ENCODE results near the gene USP17L17. TPM values are rescaled to one million over a fixed set of nuclear protein-coding genes. Genes with fewer than 3 reads are reported as not detected.
"Not testable (repeated sequence)": the region's sequence is repeated elsewhere in the genome, so short reads cannot be mapped to it uniquely, and the experiment has no call there.

USP17L17 gene, protein sequence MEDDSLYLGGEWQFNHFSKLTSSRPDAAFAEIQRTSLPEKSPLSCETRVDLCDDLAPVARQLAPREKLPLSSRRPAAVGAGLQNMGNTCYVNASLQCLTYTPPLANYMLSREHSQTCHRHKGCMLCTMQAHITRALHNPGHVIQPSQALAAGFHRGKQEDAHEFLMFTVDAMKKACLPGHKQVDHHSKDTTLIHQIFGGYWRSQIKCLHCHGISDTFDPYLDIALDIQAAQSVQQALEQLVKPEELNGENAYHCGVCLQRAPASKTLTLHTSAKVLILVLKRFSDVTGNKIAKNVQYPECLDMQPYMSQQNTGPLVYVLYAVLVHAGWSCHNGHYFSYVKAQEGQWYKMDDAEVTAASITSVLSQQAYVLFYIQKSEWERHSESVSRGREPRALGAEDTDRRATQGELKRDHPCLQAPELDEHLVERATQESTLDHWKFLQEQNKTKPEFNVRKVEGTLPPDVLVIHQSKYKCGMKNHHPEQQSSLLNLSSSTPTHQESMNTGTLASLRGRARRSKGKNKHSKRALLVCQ
- not detected in 2 replicates for total RNA-seq (2014; rRNA removed; shearing (Covaris generic))

DNA sequence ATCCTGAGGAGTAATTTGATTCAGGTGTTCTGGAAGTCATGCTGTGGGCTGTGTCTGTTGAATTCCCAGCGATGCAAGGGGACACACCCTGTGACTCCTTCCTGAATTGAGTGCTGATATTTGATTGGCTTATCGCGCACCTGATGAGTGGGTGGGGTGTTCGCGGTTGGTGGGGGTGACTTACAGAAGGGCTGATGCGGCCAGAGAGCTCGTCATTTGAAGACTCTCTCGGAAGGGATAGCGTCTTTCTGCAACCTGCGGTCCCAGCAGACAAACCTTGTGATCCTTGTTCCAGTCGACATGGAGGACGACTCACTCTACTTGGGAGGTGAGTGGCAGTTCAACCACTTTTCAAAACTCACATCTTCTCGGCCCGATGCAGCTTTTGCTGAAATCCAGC lies at the start of gene USP17L17:
Gene USP17L17 (plus strand): TSS at position 301 of the 400 bp plus-strand sequence. CDS start 0 bp downstream, at position 301.
- DNase-seq (ENCODE audit: low spot score), result not testable (repeated sequence)

DNA sequence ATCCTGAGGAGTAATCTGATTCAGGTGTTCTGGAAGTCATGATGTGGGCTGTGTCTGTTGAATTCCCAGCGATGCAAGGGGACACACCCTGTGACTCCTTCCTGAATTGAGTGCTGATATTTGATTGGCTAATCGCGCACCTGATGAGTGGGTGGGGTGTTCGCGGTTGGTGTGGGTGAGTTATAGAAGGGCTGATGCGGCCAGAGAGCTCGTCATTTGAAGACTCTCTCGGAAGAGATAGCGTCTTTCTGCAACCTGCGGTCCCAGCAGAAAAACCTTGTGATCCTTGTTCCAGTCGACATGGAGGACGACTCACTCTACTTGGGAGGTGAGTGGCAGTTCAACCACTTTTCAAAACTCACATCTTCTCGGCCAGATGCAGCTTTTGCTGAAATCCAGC lies 33.3 kb upstream of the USP17L17 start, which contains the start of gene USP17L10:
Gene USP17L10 (plus strand): TSS at position 301 of the 400 bp plus-strand sequence. CDS start 0 bp downstream, at position 301.
- DNase-seq (ENCODE audit: low spot score), result not testable (repeated sequence)

DNA sequence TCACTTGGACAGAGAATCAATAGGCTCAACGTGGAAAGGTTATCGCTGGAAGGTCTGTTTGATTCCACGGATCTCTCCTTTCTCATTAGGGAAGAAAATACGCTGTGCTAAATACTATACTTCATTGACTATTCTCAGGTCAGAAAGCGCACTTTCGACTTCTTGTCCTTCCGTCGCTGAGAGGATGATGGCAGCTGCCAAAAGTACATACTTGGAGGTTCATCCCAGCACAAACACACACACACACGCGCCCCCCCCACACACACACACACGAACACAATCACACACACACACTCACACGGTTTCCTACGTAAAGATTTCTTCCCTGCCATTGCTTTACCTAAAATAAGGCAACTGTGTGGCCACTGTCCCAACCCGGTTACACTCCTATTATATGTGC lies 29.0 kb upstream of the USP17L17 start:
- DNase-seq (ENCODE audit: low spot score), result not testable (repeated sequence)

DNA sequence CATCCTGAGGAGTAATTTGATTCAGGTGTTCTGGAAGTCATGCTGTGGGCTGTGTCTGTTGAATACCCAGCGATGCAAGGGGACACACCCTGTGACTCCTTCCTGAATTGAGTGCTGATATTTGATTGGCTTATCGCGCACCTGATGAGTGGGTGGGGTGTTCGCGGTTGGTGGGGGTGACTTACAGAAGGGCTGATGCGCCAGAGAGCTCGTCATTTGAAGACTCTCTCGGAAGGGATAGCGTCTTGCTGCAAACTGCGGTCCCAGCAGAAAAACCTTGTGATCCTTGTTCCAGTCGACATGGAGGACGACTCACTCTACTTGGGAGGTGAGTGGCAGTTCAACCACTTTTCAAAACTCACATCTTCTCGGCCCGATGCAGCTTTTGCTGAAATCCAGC lies 28.6 kb upstream of the USP17L17 start, which contains the start of gene USP17L11:
Gene USP17L11 (plus strand): TSS at position 301 of the 400 bp plus-strand sequence. CDS start 0 bp downstream, at position 301.
- DNase-seq (ENCODE audit: low spot score), result not testable (repeated sequence)

DNA sequence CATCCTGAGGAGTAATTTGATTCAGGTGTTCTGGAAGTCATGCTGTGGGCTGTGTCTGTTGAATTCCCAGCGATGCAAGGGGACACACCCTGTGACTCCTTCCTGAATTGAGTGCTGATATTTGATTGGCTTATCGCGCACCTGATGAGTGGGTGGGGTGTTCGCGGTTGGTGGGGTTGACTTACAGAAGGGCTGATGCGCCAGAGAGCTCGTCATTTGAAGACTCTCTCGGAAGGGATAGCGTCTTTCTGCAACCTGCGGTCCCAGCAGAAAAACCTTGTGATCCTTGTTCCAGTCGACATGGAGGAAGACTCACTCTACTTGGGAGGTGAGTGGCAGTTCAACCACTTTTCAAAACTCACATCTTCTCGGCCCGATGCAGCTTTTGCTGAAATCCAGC lies 23.8 kb upstream of the USP17L17 start, which contains the start of gene USP17L12:
Gene USP17L12 (plus strand): TSS at position 301 of the 400 bp plus-strand sequence. CDS start 0 bp downstream, at position 301.
- not testable (repeated sequence) for DNase-seq (ENCODE audit: low spot score)

DNA sequence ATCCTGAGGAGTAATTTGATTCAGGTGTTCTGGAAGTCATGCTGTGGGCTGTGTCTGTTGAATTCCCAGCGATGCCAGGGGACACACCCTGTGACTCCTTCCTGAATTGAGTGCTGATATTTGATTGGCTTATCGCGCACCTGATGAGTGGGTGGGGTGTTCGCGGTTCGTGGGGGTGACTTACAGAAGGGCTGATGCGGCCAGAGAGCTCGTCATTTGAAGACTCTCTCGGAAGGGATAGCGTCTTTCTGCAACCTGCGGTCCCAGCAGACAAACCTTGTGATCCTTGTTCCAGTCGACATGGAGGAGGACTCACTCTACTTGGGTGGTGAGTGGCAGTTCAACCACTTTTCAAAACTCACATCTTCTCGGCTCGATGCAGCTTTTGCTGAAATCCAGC lies 19.1 kb upstream of the USP17L17 start, which contains the start of gene USP17L13:
Gene USP17L13 (plus strand): TSS at position 301 of the 400 bp plus-strand sequence. CDS start 0 bp downstream, at position 301.
- not testable (repeated sequence) for DNase-seq (ENCODE audit: low spot score)

DNA sequence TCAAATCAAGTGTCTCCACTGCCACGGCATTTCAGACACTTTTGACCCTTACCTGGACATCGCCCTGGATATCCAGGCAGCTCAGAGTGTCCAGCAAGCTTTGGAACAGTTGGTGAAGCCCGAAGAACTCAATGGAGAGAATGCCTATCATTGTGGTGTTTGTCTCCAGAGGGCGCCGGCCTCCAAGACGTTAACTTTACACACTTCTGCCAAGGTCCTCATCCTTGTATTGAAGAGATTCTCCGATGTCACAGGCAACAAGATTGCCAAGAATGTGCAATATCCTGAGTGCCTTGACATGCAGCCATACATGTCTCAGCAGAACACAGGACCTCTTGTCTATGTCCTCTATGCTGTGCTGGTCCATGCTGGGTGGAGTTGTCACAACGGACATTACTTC lies 13.4 kb upstream of the USP17L17 start:
- DNase-seq (ENCODE audit: low spot score), result not testable (repeated sequence)

DNA sequence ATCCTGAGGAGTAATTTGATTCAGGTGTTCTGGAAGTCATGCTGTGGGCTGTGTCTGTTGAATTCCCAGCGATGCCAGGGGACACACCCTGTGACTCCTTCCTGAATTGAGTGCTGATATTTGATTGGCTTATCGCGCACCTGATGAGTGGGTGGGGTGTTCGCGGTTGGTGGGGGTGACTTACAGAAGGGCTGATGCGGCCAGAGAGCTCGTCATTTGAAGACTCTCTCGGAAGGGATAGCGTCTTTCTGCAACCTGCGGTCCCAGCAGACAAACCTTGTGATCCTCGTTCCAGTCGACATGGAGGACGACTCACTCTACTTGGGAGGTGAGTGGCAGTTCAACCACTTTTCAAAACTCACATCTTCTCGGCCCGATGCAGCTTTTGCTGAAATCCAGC lies 9.6 kb upstream of the USP17L17 start, which contains the start of gene USP17L15:
Gene USP17L15 (plus strand): TSS at position 301 of the 400 bp plus-strand sequence. CDS start 0 bp downstream, at position 301.
- not testable (repeated sequence) for DNase-seq (ENCODE audit: low spot score)

DNA sequence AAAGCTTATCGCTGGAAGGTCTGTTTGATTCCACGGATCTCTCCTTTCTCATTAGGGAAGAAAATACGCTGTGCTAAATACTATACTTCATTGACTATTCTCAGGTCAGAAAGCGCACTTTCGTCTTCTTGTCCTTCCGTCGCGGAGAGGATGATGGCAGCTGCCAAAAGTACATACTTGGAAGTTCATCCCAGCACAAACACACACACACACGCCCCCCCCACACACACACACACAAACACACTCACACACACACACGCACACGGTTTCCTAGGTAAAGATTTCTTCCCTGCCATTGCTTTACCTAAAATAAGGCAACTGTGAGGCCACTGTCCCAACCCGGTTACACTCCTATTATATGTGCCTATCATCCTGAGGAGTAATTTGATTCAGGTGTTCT lies 5.2 kb upstream of the USP17L17 start:
- DNase-seq (ENCODE audit: low spot score), result peak; percentile 14

DNA sequence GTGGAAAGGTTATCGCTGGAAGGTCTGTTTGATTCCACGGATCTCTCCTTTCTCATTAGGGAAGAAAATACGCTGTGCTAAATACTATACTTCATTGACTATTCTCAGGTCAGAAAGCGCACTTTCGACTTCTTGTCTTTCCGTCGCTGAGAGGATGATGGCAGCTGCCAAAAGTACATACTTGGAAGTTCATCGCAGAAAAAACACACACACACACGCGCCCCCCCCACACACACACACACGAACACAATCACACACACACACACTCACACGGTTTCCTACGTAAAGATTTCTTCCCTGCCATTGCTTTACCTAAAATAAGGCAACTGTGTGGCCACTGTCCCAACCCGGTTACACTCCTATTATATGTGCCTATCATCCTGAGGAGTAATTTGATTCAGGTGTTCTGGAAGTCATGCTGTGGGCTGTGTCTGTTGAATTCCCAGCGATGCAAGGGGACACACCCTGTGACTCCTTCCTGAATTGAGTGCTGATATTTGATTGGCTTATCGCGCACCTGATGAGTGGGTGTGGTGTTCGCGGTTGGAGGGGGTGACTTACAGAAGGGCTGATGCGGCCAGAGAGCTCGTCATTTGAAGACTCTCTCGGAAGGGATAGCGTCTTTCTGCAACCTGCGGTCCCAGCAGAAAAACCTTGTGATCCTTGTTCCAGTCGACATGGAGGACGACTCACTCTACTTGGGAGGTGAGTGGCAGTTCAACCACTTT lies 4.4 kb downstream of the USP17L17 start, which contains the start of gene USP17L18:
Gene USP17L18 (plus strand): TSS at position 678 of the 728 bp plus-strand sequence. CDS start 0 bp downstream, at position 678.
- DNase-seq (ENCODE audit: low spot score), result not testable (repeated sequence)

DNA sequence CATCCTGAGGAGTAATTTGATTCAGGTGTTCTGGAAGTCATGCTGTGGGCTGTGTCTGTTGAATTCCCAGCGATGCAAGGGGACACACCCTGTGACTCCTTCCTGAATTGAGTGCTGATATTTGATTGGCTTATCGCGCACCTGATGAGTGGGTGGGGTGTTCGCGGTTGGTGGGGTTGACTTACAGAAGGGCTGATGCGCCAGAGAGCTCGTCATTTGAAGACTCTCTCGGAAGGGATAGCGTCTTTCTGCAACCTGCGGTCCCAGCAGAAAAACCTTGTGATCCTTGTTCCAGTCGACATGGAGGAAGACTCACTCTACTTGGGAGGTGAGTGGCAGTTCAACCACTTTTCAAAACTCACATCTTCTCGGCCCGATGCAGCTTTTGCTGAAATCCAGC lies 9.4 kb downstream of the USP17L17 start, which contains the start of gene USP17L19:
Gene USP17L19 (plus strand): TSS at position 301 of the 400 bp plus-strand sequence. CDS start 0 bp downstream, at position 301.
- not testable (repeated sequence) for DNase-seq (ENCODE audit: low spot score)

DNA sequence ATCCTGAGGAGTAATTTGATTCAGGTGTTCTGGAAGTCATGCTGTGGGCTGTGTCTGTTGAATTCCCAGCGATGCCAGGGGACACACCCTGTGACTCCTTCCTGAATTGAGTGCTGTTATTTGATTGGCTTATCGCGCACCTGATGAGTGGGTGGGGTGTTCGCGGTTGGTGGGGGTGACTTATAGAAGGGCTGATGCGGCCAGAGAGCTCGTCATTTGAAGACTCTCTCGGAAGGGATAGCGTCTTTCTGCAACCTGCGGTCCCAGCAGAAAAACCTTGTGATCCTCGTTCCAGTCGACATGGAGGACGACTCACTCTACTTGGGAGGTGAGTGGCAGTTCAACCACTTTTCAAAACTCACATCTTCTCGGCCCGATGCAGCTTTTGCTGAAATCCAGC lies 14.1 kb downstream of the USP17L17 start, which contains the start of gene USP17L20:
Gene USP17L20 (plus strand): TSS at position 301 of the 400 bp plus-strand sequence. CDS start 0 bp downstream, at position 301.
- not testable (repeated sequence) for DNase-seq (ENCODE audit: low spot score)

DNA sequence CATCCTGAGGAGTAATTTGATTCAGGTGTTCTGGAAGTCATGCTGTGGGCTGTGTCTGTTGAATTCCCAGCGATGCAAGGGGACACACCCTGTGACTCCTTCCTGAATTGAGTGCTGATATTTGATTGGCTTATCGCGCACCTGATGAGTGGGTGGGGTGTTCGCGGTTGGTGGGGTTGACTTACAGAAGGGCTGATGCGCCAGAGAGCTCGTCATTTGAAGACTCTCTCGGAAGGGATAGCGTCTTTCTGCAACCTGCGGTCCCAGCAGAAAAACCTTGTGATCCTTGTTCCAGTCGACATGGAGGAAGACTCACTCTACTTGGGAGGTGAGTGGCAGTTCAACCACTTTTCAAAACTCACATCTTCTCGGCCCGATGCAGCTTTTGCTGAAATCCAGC lies 18.9 kb downstream of the USP17L17 start, which contains the start of gene USP17L21:
Gene USP17L21 (plus strand): TSS at position 301 of the 400 bp plus-strand sequence. CDS start 0 bp downstream, at position 301.
- DNase-seq (ENCODE audit: low spot score), result not testable (repeated sequence)

DNA sequence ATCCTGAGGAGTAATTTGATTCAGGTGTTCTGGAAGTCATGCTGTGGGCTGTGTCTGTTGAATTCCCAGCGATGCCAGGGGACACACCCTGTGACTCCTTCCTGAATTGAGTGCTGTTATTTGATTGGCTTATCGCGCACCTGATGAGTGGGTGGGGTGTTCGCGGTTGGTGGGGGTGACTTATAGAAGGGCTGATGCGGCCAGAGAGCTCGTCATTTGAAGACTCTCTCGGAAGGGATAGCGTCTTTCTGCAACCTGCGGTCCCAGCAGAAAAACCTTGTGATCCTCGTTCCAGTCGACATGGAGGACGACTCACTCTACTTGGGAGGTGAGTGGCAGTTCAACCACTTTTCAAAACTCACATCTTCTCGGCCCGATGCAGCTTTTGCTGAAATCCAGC lies 23.6 kb downstream of the USP17L17 start, which contains the start of gene USP17L22:
Gene USP17L22 (plus strand): TSS at position 301 of the 400 bp plus-strand sequence. CDS start 0 bp downstream, at position 301.
- DNase-seq (ENCODE audit: low spot score), result not testable (repeated sequence)

DNA sequence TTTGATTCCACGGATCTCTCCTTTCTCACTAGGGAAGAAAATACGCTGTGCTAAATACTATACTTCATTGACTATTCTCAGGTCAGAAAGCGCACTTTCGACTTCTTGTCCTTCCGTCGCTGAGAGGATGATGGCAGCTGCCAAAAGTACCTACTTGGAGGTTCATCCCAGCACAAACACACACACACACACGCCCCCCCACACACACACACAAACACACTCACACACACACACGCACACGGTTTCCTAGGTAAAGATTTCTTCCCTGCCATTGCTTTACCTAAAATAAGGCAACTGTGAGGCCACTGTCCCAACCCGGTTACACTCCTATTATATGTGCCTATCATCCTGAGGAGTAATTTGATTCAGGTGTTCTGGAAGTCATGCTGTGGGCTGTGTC lies 28.0 kb downstream of the USP17L17 start:
- not testable (repeated sequence) for DNase-seq (ENCODE audit: low spot score)

Other genes with a start within 250 kb of the USP17L17 start
- not detected in 2 replicates for gene FAM90A26, start 73.5 kb upstream of the USP17L17 start, total RNA-seq (2014; rRNA removed; shearing (Covaris generic))
- not detected in 2 replicates for gene USP17L10, start 33.2 kb upstream of the USP17L17 start, total RNA-seq (2014; rRNA removed; shearing (Covaris generic))
- not detected in 2 replicates for gene USP17L11, start 28.5 kb upstream of the USP17L17 start, total RNA-seq (2014; rRNA removed; shearing (Covaris generic))
- not detected in 2 replicates for gene USP17L12, start 23.7 kb upstream of the USP17L17 start, total RNA-seq (2014; rRNA removed; shearing (Covaris generic))
- not detected in 2 replicates for gene USP17L13, start 19.0 kb upstream of the USP17L17 start, total RNA-seq (2014; rRNA removed; shearing (Covaris generic))
- not detected in 2 replicates for gene USP17L15, start 9.5 kb upstream of the USP17L17 start, total RNA-seq (2014; rRNA removed; shearing (Covaris generic))
- not detected in 2 replicates for gene USP17L18, start 4.8 kb downstream of the USP17L17 start, total RNA-seq (2014; rRNA removed; shearing (Covaris generic))
- not detected in 2 replicates for gene USP17L19, start 9.5 kb downstream of the USP17L17 start, total RNA-seq (2014; rRNA removed; shearing (Covaris generic))
- not detected in 2 replicates for gene USP17L20, start 14.2 kb downstream of the USP17L17 start, total RNA-seq (2014; rRNA removed; shearing (Covaris generic))
- not detected in 2 replicates for gene USP17L21, start 19.0 kb downstream of the USP17L17 start, total RNA-seq (2014; rRNA removed; shearing (Covaris generic))
- not detected in 2 replicates for gene USP17L22, start 23.7 kb downstream of the USP17L17 start, total RNA-seq (2014; rRNA removed; shearing (Covaris generic))
- gene USP17L24, start 81.3 kb downstream of the USP17L17 start, total RNA-seq (2014; rRNA removed; shearing (Covaris generic)), result not detected in 2 replicates
- gene USP17L25, start 86.0 kb downstream of the USP17L17 start, total RNA-seq (2014; rRNA removed; shearing (Covaris generic)), result not detected in 2 replicates
- gene USP17L26, start 90.8 kb downstream of the USP17L17 start, total RNA-seq (2014; rRNA removed; shearing (Covaris generic)), result not detected in 2 replicates
- gene USP17L5, start 95.5 kb downstream of the USP17L17 start, total RNA-seq (2014; rRNA removed; shearing (Covaris generic)), result not detected in 2 replicates
- not detected in 2 replicates for gene USP17L27, start 100.3 kb downstream of the USP17L17 start, total RNA-seq (2014; rRNA removed; shearing (Covaris generic))
- gene USP17L28, start 105.0 kb downstream of the USP17L17 start, total RNA-seq (2014; rRNA removed; shearing (Covaris generic)), result not detected in 2 replicates
- not detected in 2 replicates for gene USP17L29, start 109.8 kb downstream of the USP17L17 start, total RNA-seq (2014; rRNA removed; shearing (Covaris generic))
- gene USP17L30, start 119.2 kb downstream of the USP17L17 start, total RNA-seq (2014; rRNA removed; shearing (Covaris generic)), result not detected in 2 replicates
- gene DEFB131A, start 200.5 kb downstream of the USP17L17 start, total RNA-seq (2014; rRNA removed; shearing (Covaris generic)), result not detected in 2 replicates

All from H4 (cell line).